Endothelial cell of umbilical vein (primary cell): ENCODE measurements around the gene AK5. TPM values are rescaled to one million over a fixed set of nuclear protein-coding genes. Genes with fewer than 3 reads are reported as not detected.

Source experiments
- BruUV-seq: library from RNA; stranded (reverse); fragments of 400-500 nt; replicated peaks from 2 replicates; lab custom pipeline; 2021; lab: Mats Ljungman, UMichigan
- CTCF ChIA-PET: fragments of 300-600, 350-600 bp; sonication (Branson Sonifier 250); formaldehyde crosslinking; loops from one replicate; lab custom pipeline; 2021; ENCODE audit warnings: antibody characterized with exemption, inconsistent platforms; lab: Charles Lee
- POLR2A ChIA-PET: fragments of 300-600, 350-600 bp; sonication (Branson Sonifier 250); formaldehyde crosslinking; loops from one replicate; lab custom pipeline; 2021; ENCODE audit warnings: antibody characterized with exemption, inconsistent platforms; lab: Charles Lee
- DNase-seq: peaks from one replicate; pipeline ENCODE4 v3.0.0-alpha.2; 2011; ENCODE audit warnings: low read depth, low spot score
- FAIRE-seq: peaks from 2 replicates; lab custom pipeline; 2011; peaks lifted over from hg19 to GRCh38; lab: Jason Lieb, UNC
- H2AFZ ChIP-seq: 2 replicates; pipeline ENCODE4 v1.6.0; 2012; ENCODE audit warnings: low read depth, low read length, control low read depth, inconsistent platforms
- H3K27ac ChIP-seq: 2 replicates; pipeline ENCODE4 v1.5.1; 2011; ENCODE audit warnings: low read depth, mild to moderate bottlenecking, control low read depth, low read length, moderate library complexity; ENCODE audit not compliant: insufficient read depth
- H3K27me3 ChIP-seq, 2 experiments: 2 replicates each; pipeline versions ENCODE4 v1.6.0 to v1.6.1; 2011; ENCODE audit warnings: low read length in 2 of 2, mixed read lengths in 1 of 2; ENCODE audit not compliant: control insufficient read depth in 2 of 2, insufficient read depth in 2 of 2
- H3K36me3 ChIP-seq, 2 experiments: 2 replicates in 1 of 2; 3 replicates in 1 of 2; pipeline ENCODE4 v1.5.1; 2011; ENCODE audit warnings: low read length in 2 of 2, mild to moderate bottlenecking in 1 of 2, moderate library complexity in 1 of 2; ENCODE audit not compliant: control insufficient read depth in 2 of 2, insufficient read depth in 2 of 2; ENCODE audit errors: extremely low read depth in 1 of 2
- H3K4me1 ChIP-seq: 3 replicates; pipeline ENCODE4 v1.5.1; 2011; ENCODE audit warnings: mild to moderate bottlenecking, low read length; ENCODE audit not compliant: control insufficient read depth, insufficient read depth; ENCODE audit errors: extremely low read depth
- H3K4me2 ChIP-seq: 2 replicates; pipeline ENCODE4 v1.6.1; 2011; ENCODE audit warnings: low read length, control low read depth, mixed read lengths; ENCODE audit not compliant: insufficient read depth
- H3K4me3 ChIP-seq, 3 experiments: fragments of 200-600 bp in 1 of 3; sonication (generic), shearing (Covaris generic) in 1 of 3; replicated peaks in 1 of 3; 2 replicates each; pipeline ENCODE4 v1.5.1; 2011 to 2016; ENCODE audit warnings: control low read depth in 3 of 3, low read length in 3 of 3, mild to moderate bottlenecking in 2 of 3, inconsistent platforms in 1 of 3, low read depth in 1 of 3, moderate library complexity in 1 of 3; ENCODE audit not compliant: insufficient read depth in 1 of 3
- H3K79me2 ChIP-seq: 2 replicates; pipeline ENCODE4 v1.6.0; 2012; ENCODE audit warnings: low read length, inconsistent platforms; ENCODE audit not compliant: control insufficient read depth, insufficient read depth
- H3K9ac ChIP-seq: replicated peaks from 2 replicates; pipeline ENCODE3; 2011; ENCODE audit warnings: low read length, control low read depth; ENCODE audit not compliant: insufficient read depth; ENCODE audit errors: extremely low read depth
- H3K9me1 ChIP-seq: replicated peaks from 3 replicates; pipeline ENCODE4 v1.6.0; 2011; ENCODE audit warnings: mild to moderate bottlenecking, low read length; ENCODE audit not compliant: control insufficient read depth, insufficient read depth; ENCODE audit errors: extremely low read depth
- H3K9me3 ChIP-seq: replicated peaks from 2 replicates; pipeline ENCODE4 v1.5.1; 2012; ENCODE audit warnings: low read length, inconsistent platforms; ENCODE audit not compliant: control insufficient read depth, insufficient read depth
- H4K20me1 ChIP-seq: replicated peaks from 2 replicates; pipeline ENCODE3; 2011; ENCODE audit warnings: mild to moderate bottlenecking, low read length; ENCODE audit not compliant: control insufficient read depth, insufficient read depth; ENCODE audit errors: extremely low read depth
- EZH2 ChIP-seq: IDR thresholded peaks from 2 replicates; pipeline ENCODE4 v1.6.1; 2012; ENCODE audit warnings: borderline replicate concordance, low read depth, mild to moderate bottlenecking, moderate library complexity, low read length, inconsistent platforms; ENCODE audit not compliant: severe bottlenecking
- FOS ChIP-seq: IDR thresholded peaks from 2 replicates; pipeline ENCODE4 v1.6.1; 2011; ENCODE audit warnings: mild to moderate bottlenecking, low read length, moderate library complexity, borderline replicate concordance; ENCODE audit not compliant: insufficient read depth
- GATA2 ChIP-seq: IDR thresholded peaks from 2 replicates; pipeline ENCODE4 v1.7.0; 2011; ENCODE audit warnings: low read depth, mild to moderate bottlenecking, moderate library complexity, mixed read lengths, low read length; ENCODE audit not compliant: insufficient read length, insufficient read depth
- JUN ChIP-seq: IDR thresholded peaks from 2 replicates; pipeline ENCODE4 v1.6.1; 2011; ENCODE audit warnings: borderline replicate concordance, low read depth; ENCODE audit not compliant: insufficient read length, insufficient read depth
- MYC ChIP-seq: IDR thresholded peaks from one replicate; pipeline ENCODE4 v1.6.1; 2011; ENCODE audit warnings: mild to moderate bottlenecking, low read depth, low read length
- POLR2A ChIP-seq: IDR thresholded peaks from 2 replicates; pipeline ENCODE4 v1.6.1; 2012; ENCODE audit warnings: low read depth, mild to moderate bottlenecking, control low read depth, low read length
- POLR2AphosphoS5 ChIP-seq: IDR thresholded peaks from 2 replicates; pipeline ENCODE4 v1.6.1; 2012; ENCODE audit warnings: low read depth, mild to moderate bottlenecking, control low read depth, low read length, moderate library complexity; ENCODE audit not compliant: insufficient read depth
- dilution Hi-C: fragments of 300-500 bp; cut with MboI; formaldehyde crosslinking; loops from one replicate; pipeline ENCODE4 v1.15.0; 2019; ENCODE audit warnings: low sequenced_read_pairs; ENCODE audit not compliant: extremely low pct_ligation_motif_present
- intact Hi-C: fragments of 100-400 bp; cut with micrococcal nuclease; formaldehyde crosslinking; loops from one replicate; pipeline ENCODE4 v1.10.0; 2022
- polyA plus RNA-seq, 4 experiments: library from polyadenylated mRNA; depleted of rRNA in 3 of 4; stranded (reverse) in 3 of 4; unstranded in 1 of 4; fragments of >200 nt; gene quantifications; 2 replicates each; pipeline versions ENCODE4 v1.2.1 to v1.2.3, GENCODE V29; 2011 to 2012; ENCODE audit warnings: missing spikeins in 1 of 4
- total RNA-seq: library from RNA; stranded (reverse); gene quantifications from 2 replicates; pipeline ENCODE4 v1.2.3, GENCODE V29; 2021
- TF ChIP-seq, protein P1 (sequence below), 2 donors: IDR thresholded peaks; 1 replicate in 1 of 2; 2 replicates in 1 of 2; pipeline ENCODE4 v1.5.1; 2011; ENCODE audit warnings: low read length in 2 of 2, mild to moderate bottlenecking in 2 of 2, moderate library complexity in 2 of 2, control low read depth in 1 of 2, inconsistent platforms in 1 of 2, low read depth in 1 of 2; ENCODE audit not compliant: insufficient read depth in 1 of 2; ENCODE audit errors: extremely low read depth in 1 of 2
- TF ChIP-seq, protein P2 (sequence below): IDR thresholded peaks from 2 replicates; pipeline ENCODE4 v1.6.1; 2011; ENCODE audit not compliant: insufficient read depth, insufficient read length

AK5 gene
- total and polyA plus RNA-seq, 2 donors (not counting 3 experiments of a cell fraction or from before 2014, with no cell fraction given) = 5.0 to 7.5 TPM

GRCh38 chr1:77461691-77462090, 179.9 kb downstream of the AK5 start:
- dilution Hi-C loops = no loop called here
- ChIA-PET CTCF (interaction anchor here (1.7 kb wide), 1 partner anchor 12 kb away, joined by 5 read pairs; no protein-coding TSS in a partner anchor), POLR2A (no interaction called here)
- no peaks in the 10 kb centered on the region for H3K36me3 ChIP-seq
- H3K27me3 ChIP-seq = no peaks in the 10 kb centered on the region
- no TSS peak for BruUV-seq
- no peaks in the 10 kb centered on the region for H4K20me1 ChIP-seq
- intact Hi-C loops = no loop called here
- TF ChIP-seq, protein P1, sequence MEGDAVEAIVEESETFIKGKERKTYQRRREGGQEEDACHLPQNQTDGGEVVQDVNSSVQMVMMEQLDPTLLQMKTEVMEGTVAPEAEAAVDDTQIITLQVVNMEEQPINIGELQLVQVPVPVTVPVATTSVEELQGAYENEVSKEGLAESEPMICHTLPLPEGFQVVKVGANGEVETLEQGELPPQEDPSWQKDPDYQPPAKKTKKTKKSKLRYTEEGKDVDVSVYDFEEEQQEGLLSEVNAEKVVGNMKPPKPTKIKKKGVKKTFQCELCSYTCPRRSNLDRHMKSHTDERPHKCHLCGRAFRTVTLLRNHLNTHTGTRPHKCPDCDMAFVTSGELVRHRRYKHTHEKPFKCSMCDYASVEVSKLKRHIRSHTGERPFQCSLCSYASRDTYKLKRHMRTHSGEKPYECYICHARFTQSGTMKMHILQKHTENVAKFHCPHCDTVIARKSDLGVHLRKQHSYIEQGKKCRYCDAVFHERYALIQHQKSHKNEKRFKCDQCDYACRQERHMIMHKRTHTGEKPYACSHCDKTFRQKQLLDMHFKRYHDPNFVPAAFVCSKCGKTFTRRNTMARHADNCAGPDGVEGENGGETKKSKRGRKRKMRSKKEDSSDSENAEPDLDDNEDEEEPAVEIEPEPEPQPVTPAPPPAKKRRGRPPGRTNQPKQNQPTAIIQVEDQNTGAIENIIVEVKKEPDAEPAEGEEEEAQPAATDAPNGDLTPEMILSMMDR (IDR thresholded peaks at IDR 0.05; ENCODE audit: extremely low read depth in 1 of 2, insufficient read depth in 1 of 2, low read depth in 1 of 2, low read length in 2 of 2) = no peak
- no peak for TF ChIP-seq MYC
- no peak for TF ChIP-seq FOS
- no peak for TF ChIP-seq POLR2A
- no peak for TF ChIP-seq POLR2AphosphoS5
- TF ChIP-seq, protein P2, sequence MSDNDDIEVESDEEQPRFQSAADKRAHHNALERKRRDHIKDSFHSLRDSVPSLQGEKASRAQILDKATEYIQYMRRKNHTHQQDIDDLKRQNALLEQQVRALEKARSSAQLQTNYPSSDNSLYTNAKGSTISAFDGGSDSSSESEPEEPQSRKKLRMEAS = no peak
- no peak for TF ChIP-seq JUN
- TF ChIP-seq GATA2 = no peak
- TF ChIP-seq EZH2 = no peak
- no peaks in the 10 kb centered on the region for H3K9me3 ChIP-seq
- no peak overlapping the region for H3K27ac ChIP-seq
- H3K4me1 ChIP-seq = peaks cover 14% of the 10 kb centered on the region
- no peak for DNase-seq
- no peak overlapping the region for H3K4me2 ChIP-seq
- no peaks in the 10 kb centered on the region for H3K9me1 ChIP-seq
- no peak overlapping the region for H3K9ac ChIP-seq
- no peaks in the 10 kb centered on the region for H3K79me2 ChIP-seq
- H3K4me3 ChIP-seq = no peak overlapping the region
- H2AFZ ChIP-seq = no peak overlapping the region
- no peak for FAIRE-seq
